AML-193 (cell line): ENCODE data around the gene PLPP3.
"Not testable (repeated sequence)": the region's sequence is repeated elsewhere in the genome, so short reads cannot be mapped to it uniquely, and the experiment has no call there.

ENCODE experiments used
- DNase-seq, 2 experiments: peaks; one replicate each; lab custom pipeline; 2025; lab: John Stamatoyannopoulos, UW

Gene PLPP3

DNA sequence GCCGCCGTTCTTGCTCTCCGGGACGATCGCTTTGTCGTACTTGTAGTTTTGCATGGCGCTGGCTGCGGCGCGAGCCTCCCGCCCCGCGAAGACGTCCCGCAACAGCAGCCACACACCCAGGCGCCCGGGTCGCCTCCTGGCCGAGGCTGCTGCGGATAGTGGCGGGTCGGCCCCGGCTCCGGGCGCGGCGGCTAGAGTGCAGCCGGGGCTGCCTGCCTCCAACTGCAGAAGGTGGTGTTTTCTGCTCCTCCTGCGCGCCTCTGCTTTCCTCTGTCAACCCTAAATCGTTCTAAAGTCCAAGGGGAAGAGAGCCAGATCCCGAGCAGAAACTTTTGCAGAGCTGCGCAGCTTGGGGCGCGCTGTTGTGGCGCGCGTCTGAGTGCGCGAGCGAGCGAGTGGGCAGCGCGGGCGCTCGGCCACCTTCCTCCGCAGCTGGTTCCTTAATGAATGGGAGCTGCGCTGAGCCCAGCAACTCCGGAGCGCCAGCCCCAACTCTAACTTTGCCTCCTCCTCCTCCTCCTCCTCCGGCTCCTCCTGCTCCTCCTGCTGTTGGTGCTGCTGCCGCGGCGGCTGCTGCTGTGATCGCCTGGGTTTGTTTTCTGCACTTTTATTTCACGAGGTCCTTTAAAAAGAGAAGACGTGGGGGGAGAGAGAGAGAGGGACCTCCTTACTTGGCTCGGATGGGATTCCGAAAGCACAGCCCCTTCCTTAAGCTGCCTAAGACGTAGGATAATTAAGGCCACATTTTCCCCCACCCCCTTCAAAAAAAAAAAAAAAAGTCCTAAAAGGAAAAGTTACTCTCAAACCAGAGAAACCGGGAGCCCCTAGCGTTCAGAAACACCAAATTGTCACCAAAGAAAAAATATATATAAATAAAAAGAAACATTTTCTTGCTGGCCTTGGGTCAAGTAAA lies at the start of gene PLPP3:
PLPP3 (minus strand) TSS at position 601 of the 913 bp plus-strand sequence; CDS start at position 54, 547 bp downstream.
- no peak for DNase-seq

GRCh38 chr1:56627636-56628039 lies 48.3 kb upstream of the PLPP3 start:
- DNase-seq = no peak

- DNase-seq = no peak
Measured at GRCh38 chr1:56627019-56627635, 47.8 kb upstream of the PLPP3 start.

DNA sequence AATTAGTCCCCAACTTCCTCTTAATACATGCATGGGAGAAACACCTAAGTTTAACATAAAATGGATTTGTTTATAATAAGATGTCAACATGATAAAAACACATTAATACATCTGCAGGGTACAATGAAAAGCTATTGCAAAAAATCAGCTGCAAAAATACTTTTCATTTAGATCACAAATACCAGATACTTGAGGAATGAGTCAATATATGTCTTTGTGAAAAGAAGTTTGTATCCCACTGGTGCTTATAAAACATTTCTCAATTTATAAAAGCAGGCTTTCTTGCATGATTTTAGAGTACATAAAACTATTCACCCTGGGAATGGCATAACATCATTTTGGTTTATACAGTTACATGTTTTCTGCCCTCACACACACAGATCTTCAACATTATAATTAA lies 47.2 kb upstream of the PLPP3 start:
- DNase-seq = no peak

GRCh38 chr1:56625819-56626440 lies 46.6 kb upstream of the PLPP3 start:
- no peak for DNase-seq

- no peak for DNase-seq
Measured at GRCh38 chr1:56617141-56617540, 37.8 kb upstream of the PLPP3 start.

- not testable (repeated sequence) for DNase-seq
Measured at GRCh38 chr1:56610770-56611169, 31.4 kb upstream of the PLPP3 start.

- DNase-seq = not testable (repeated sequence)
Measured at GRCh38 chr1:56610097-56610496, 30.7 kb upstream of the PLPP3 start.

DNA sequence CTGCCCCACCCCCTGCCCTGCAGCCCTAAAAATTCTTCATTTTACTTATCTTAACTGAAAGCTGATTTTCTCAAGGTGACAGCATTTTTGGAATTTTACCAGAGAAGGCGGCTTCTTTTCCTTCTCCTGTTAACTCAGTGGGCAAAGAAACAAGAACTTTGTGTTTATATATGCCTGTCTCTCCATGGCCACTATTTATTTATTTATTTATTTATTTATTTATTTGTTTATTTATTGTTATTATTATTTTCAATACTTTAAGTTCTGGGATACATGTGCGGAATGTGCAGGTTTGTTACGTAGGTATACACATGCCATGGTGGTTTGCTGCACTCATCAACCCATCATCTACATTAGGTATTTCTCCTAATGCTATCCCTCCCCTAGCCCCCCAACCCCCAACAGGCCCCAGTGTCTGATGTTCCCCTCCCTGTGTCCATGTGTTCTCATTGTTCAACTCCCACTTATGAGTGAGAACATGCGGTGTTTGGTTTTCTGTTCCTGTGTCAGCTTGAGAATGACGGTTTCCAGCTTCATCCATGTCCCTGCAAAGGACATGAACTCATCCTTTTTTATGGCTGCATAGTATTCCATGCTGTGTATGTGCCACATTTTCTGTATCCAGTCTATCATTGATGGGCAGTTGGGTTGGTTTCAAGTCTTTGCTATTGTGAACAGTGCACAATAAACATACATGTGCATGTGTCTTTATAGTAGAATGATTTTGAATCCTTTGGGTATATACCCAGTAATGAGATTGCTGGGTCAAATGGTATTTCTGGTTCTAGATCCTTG lies 16.2 kb upstream of the PLPP3 start:
- not testable (repeated sequence) for DNase-seq

- DNase-seq = no peak
Measured at GRCh38 chr1:56591909-56592308, 12.5 kb upstream of the PLPP3 start.

- no peak for DNase-seq
Measured at GRCh38 chr1:56590520-56591011, 11.2 kb upstream of the PLPP3 start.

DNA sequence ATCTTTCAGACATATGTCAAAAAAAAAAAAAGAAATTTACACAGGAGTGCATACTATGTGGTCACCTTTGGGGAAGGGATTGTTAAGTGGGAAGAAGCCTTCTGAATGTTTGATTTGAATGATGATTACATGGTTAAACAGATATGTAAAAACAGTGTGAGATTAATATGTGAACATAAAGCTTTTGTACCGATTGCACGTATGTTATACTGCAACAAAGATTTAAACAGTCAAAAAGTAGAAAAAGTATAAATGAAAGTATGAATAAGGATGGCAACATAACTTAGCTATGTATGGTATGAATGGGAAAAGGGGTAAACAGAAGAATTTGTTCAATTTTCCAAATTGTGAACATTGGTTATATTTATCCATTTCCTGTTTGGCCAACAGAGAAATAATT lies 10.0 kb upstream of the PLPP3 start:
- DNase-seq = no peak

- no peak for DNase-seq
Measured at GRCh38 chr1:56586502-56586901, 7.1 kb upstream of the PLPP3 start.

- DNase-seq = no peak
Measured at GRCh38 chr1:56585985-56586384, 6.6 kb upstream of the PLPP3 start.

GRCh38 chr1:56584910-56585528 lies 5.7 kb upstream of the PLPP3 start:
- DNase-seq = peak; percentile 27 to 43

GRCh38 chr1:56583957-56584468 lies 4.7 kb upstream of the PLPP3 start:
- no peak for DNase-seq

DNA sequence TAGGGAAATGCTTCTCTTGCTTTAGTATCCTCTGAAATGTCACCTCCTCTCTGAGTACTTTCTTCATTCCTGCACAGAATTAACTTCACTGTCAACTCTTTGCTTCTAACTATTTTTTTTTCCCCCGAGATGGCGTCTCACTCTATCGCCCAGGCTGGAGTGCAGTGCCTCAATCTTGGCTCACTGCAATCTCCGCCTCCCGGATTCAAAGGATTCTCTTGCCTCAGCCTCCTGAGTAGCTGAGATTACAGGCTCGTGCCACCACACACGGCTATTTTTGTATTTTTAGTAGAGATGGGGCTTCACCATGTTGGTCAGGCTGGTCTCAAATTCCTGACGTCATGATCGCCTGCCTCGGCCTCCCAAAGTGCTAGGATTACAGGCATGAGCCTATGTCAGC lies 1.4 kb upstream of the PLPP3 start:
- DNase-seq = no peak

DNA sequence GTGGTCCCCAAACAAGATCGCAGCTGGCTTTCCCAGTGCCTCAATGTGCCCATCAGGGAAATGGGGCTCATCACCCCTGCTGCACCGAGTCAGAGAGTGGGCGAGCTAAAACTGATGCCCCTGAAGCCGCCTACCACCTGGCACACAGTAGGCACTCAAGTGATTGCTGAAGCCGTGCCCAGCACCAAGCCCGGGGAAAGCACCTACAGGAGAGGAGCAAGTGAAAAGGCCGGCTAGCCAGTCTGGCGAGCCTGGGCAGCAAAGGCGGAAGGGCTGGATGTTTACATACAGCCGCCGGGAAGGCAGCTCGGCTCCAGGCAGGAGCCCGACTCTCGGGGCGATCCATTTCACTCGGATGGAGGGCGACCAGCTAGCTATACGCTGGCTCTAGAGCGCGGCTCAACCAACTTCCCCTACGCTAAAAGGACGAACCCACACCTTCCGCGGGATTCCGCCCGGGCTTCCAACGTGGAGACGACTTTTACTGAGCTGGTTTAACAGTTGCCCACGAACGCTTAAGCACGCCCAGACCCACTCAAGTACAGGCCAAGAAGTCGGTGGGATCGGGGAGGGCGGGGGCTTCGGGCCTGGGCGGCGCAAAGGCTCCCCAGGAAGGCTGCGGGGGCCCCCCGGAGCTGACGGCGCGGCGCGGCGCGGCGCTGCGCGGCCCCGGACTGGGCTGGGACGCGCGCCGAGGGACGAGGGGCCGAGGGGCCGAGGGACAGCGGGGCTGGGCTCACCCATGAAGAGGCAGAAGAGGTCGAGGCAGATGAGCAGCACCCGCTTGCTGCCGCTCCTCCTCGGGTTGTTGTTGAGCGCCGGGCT lies 1.0 kb downstream of the PLPP3 start:
- no peak for DNase-seq

GRCh38 chr1:56577406-56578137 lies 1.8 kb downstream of the PLPP3 start:
- no peak for DNase-seq
